ENCODE measurements around the gene CH25H. TPM values are rescaled to one million over a fixed set of nuclear protein-coding genes. Genes with fewer than 3 reads are reported as not detected.
A peak's percentile ranks its signal among the peaks of the same experiment; 100 is the strongest.
"Not testable (repeated sequence)": the region's sequence is repeated elsewhere in the genome, so short reads cannot be mapped to it uniquely, and the experiment has no call there.

CH25H gene
- total RNA-seq (2014; rRNA removed; shearing (Covaris generic)) (25.2 and 34.9 TPM in 2 replicates), polyA plus RNA-seq (2016; fragmentation: Nextera tagmentation; extraction: Ambion mirVana) (16.1 and 18.0 TPM in 2 replicates)

- H4K20me1 ChIP-seq (ENCODE audit: insufficient read depth) = no peaks in the 10 kb centered on the region
- H3K9ac ChIP-seq = peak within 1 kb of the TSS; percentile 67
- no peaks in the 10 kb centered on the region for H3K36me3 ChIP-seq (ENCODE audit: low read depth)
- H3K4me3 ChIP-seq = peak within 1 kb of the TSS; percentile 75
- DNase-seq = peak; percentile 96
- H3K4me1 ChIP-seq (ENCODE audit: insufficient read depth) = peaks cover 41% of the 10 kb centered on the region
- no peak for TF ChIP-seq EZH2 (IDR thresholded peaks at IDR 0.05; ENCODE audit: insufficient read depth, poor library complexity, severe bottlenecking)
- no peak for TF ChIP-seq EZH2phosphoT487 (IDR thresholded peaks at IDR 0.05; ENCODE audit: insufficient read depth, low read depth)
- no peaks in the 10 kb centered on the region for H3K27me3 ChIP-seq (replicated peaks; ENCODE audit: insufficient read depth)
- in situ Hi-C loops (cut with MboI) = no loop called here
- H3K4me2 ChIP-seq (ENCODE audit: unreplicated experiment) = peak within 1 kb of the TSS; percentile 86
- peaks cover 48% of the 10 kb centered on the region for H3F3A ChIP-seq (ENCODE audit: insufficient read depth)
- WGBS, 2 experiments (ENCODE audit: low coverage in 1 of 2, low lambda C conversion rate in 2 of 2, missing lambda C conversion rate in 2 of 2) = 2% methylated on average over 28 of the region's 28 CpGs
- H3K79me2 ChIP-seq (ENCODE audit: insufficient read depth) = no peaks in the 10 kb centered on the region
- peak within 1 kb of the TSS; percentile 83 for H2AFZ ChIP-seq
- H3K27ac ChIP-seq = peak within 1 kb of the TSS; percentile 62
- no peaks in the 10 kb centered on the region for H3K9me2 ChIP-seq (ENCODE audit: insufficient read depth)
- H3K9me3 ChIP-seq (ENCODE audit: low read depth) = no peaks in the 10 kb centered on the region
Observed at GRCh38 chr10:89207181-89207800, at the start of gene CH25H. TSS of gene CH25H (minus strand) at chr10:89207317. CDS start at chr10:89207292, 25 bp downstream.

GRCh38 chr10:89256340-89256739 lies 49.2 kb upstream of the CH25H start:
- WGBS, 2 experiments (ENCODE audit: low coverage in 1 of 2, low lambda C conversion rate in 2 of 2, missing lambda C conversion rate in 2 of 2) = 43 to 48% methylated on average over 3 of the region's 3 CpGs
- in situ Hi-C loops (cut with MboI) = loop anchor here (5.0 to 10.0 kb wide), 2 partner anchors 116 to 298 kb away; no protein-coding TSS in a partner anchor
- H2AFZ ChIP-seq = no peak overlapping the region

GRCh38 chr10:89255793-89256192 lies 48.7 kb upstream of the CH25H start:
- H3K36me3 ChIP-seq (ENCODE audit: low read depth) = no peaks in the 10 kb centered on the region
- H3K4me3 ChIP-seq = no peak overlapping the region
- H3K27ac ChIP-seq = no peak overlapping the region
- no peaks in the 10 kb centered on the region for H3K9me3 ChIP-seq (ENCODE audit: low read depth)
- H3K9ac ChIP-seq = no peak overlapping the region
- in situ Hi-C loops (cut with MboI) = loop anchor here (5.0 to 10.0 kb wide), 2 partner anchors 117 to 299 kb away; no protein-coding TSS in a partner anchor
- H3K9me2 ChIP-seq (ENCODE audit: insufficient read depth) = no peaks in the 10 kb centered on the region
- no peaks in the 10 kb centered on the region for H4K20me1 ChIP-seq (ENCODE audit: insufficient read depth)
- H3K4me1 ChIP-seq (ENCODE audit: insufficient read depth) = peaks cover 6% of the 10 kb centered on the region
- H2AFZ ChIP-seq = no peak overlapping the region
- peaks cover 4% of the 10 kb centered on the region for H3F3A ChIP-seq (ENCODE audit: insufficient read depth)
- no peak overlapping the region for H3K4me2 ChIP-seq (ENCODE audit: unreplicated experiment)
- peak; percentile 26 for DNase-seq
- no peak for TF ChIP-seq EZH2phosphoT487 (IDR thresholded peaks at IDR 0.05; ENCODE audit: insufficient read depth, low read depth)
- TF ChIP-seq EZH2 (IDR thresholded peaks at IDR 0.05; ENCODE audit: insufficient read depth, poor library complexity, severe bottlenecking) = no peak
- no peaks in the 10 kb centered on the region for H3K27me3 ChIP-seq (replicated peaks; ENCODE audit: insufficient read depth)
- H3K79me2 ChIP-seq (ENCODE audit: insufficient read depth) = peaks cover 8% of the 10 kb centered on the region

More at GRCh38 chr10:89256340-89256739, 49.2 kb upstream of the CH25H start:
- Histone ChIP-seq H3K9ac (no peak overlapping the region), H3K4me2 (ENCODE audit: unreplicated experiment) (no peak overlapping the region), H3K36me3 (ENCODE audit: low read depth) (no peaks in the 10 kb centered on the region), H3K27ac (no peak overlapping the region), H3K79me2 (ENCODE audit: insufficient read depth) (peaks cover 3% of the 10 kb centered on the region; the same call in 1 of the 2 replicates), H3K9me3 (ENCODE audit: low read depth) (no peaks in the 10 kb centered on the region), H3K4me1 (ENCODE audit: insufficient read depth) (peaks cover 9% of the 10 kb centered on the region), H3K9me2 (ENCODE audit: insufficient read depth) (no peaks in the 10 kb centered on the region), H3K4me3 (no peak overlapping the region), H4K20me1 (ENCODE audit: insufficient read depth) (no peaks in the 10 kb centered on the region), H3F3A (ENCODE audit: insufficient read depth) (peaks cover 9% of the 10 kb centered on the region), H3K27me3 (replicated peaks; ENCODE audit: insufficient read depth) (no peaks in the 10 kb centered on the region)
- TF ChIP-seq EZH2phosphoT487 (IDR thresholded peaks at IDR 0.05; ENCODE audit: insufficient read depth, low read depth) = no peak
- TF ChIP-seq EZH2 (IDR thresholded peaks at IDR 0.05; ENCODE audit: insufficient read depth, poor library complexity, severe bottlenecking) = no peak
- DNase-seq = no peak

- not testable (repeated sequence) for H4K20me1 ChIP-seq (ENCODE audit: insufficient read depth); H3K4me3 ChIP-seq; H3K27ac ChIP-seq; H2AFZ ChIP-seq; H3K27me3 ChIP-seq (replicated peaks; ENCODE audit: insufficient read depth); H3K9me2 ChIP-seq (ENCODE audit: insufficient read depth); DNase-seq; H3K9me3 ChIP-seq (ENCODE audit: low read depth); H3K4me1 ChIP-seq (ENCODE audit: insufficient read depth); H3K4me2 ChIP-seq (ENCODE audit: unreplicated experiment); H3K9ac ChIP-seq; H3K36me3 ChIP-seq (ENCODE audit: low read depth); H3F3A ChIP-seq (ENCODE audit: insufficient read depth)
- WGBS, 2 experiments (ENCODE audit: low coverage in 1 of 2, low lambda C conversion rate in 2 of 2, missing lambda C conversion rate in 2 of 2) = 30 to 38% methylated on average over 2 of the region's 2 CpGs
- in situ Hi-C loops (cut with MboI) = loop anchor here (5.0 to 10.0 kb wide), 2 partner anchors 117 to 300 kb away; no protein-coding TSS in a partner anchor
- H3K79me2 ChIP-seq (ENCODE audit: insufficient read depth) = peaks cover 15% of the 10 kb centered on the region
Observed at GRCh38 chr10:89255091-89255579, 48.0 kb upstream of the CH25H start.

Data from GM23248 (cell line).